Measurements from ENCODE around the gene GNAT2.

GNAT2 gene

GRCh38 chr1:109565241-109565640 lies 54.2 kb downstream of the GNAT2 start:
- Histone ChIP-seq H3K4me2 (ENCODE audit: low read length) (no peak overlapping the region), H3K4me3 (ENCODE audit: low read depth, low read length, poor library complexity, severe bottlenecking) (no peak overlapping the region), H2AFZ (ENCODE audit: low read length) (no peak overlapping the region), H3K36me3 (ENCODE audit: insufficient read depth, low read length) (no peaks in the 10 kb centered on the region), H3K4me1 (ENCODE audit: insufficient read depth, low read length, severe bottlenecking) (peaks cover 25% of the 10 kb centered on the region), H3K27me3 (ENCODE audit: insufficient read depth, low read length) (no peaks in the 10 kb centered on the region), H3K9ac (ENCODE audit: low read length) (no peak overlapping the region), H4K20me1 (ENCODE audit: insufficient read depth, low read length) (no peaks in the 10 kb centered on the region), H3K27ac (ENCODE audit: low read depth, low read length, poor library complexity, severe bottlenecking) (no peak overlapping the region), H3K9me2 (ENCODE audit: low read depth, low read length) (no peaks in the 10 kb centered on the region), H3K79me2 (ENCODE audit: insufficient read depth, low read length) (peaks cover 76% of the 10 kb centered on the region), H3K9me3 (ENCODE audit: low read length) (no peaks in the 10 kb centered on the region), H3F3A (ENCODE audit: insufficient read depth, low read length) (no peaks in the 10 kb centered on the region)
- no peak for TF ChIP-seq CTCF (IDR thresholded peaks at IDR 0.05; ENCODE audit: low read length)
- TF ChIP-seq EZH2 (IDR thresholded peaks at IDR 0.05; ENCODE audit: borderline replicate concordance, low read length), result no peak

GRCh38 chr1:109564194-109564878 lies 55.1 kb downstream of the GNAT2 start:
- Histone ChIP-seq H3K4me2 (ENCODE audit: low read length) (no peak overlapping the region), H3K9me2 (ENCODE audit: low read depth, low read length) (no peaks in the 10 kb centered on the region), H2AFZ (ENCODE audit: low read length) (no peak overlapping the region)

GRCh38 chr1:109559995-109560394 lies 59.4 kb downstream of the GNAT2 start:
- H3K9ac ChIP-seq (ENCODE audit: low read length), result no peak overlapping the region
- peaks cover 10% of the 10 kb centered on the region for H3K4me1 ChIP-seq (ENCODE audit: insufficient read depth, low read length, severe bottlenecking)
- no peaks in the 10 kb centered on the region for H3K27me3 ChIP-seq (ENCODE audit: insufficient read depth, low read length)

More at GRCh38 chr1:109564194-109564878, 55.1 kb downstream of the GNAT2 start:
- H4K20me1 ChIP-seq (ENCODE audit: insufficient read depth, low read length), result no peaks in the 10 kb centered on the region
- no peaks in the 10 kb centered on the region for H3K9me3 ChIP-seq (ENCODE audit: low read length)
- no peak overlapping the region for H3K9ac ChIP-seq (ENCODE audit: low read length)
- TF ChIP-seq CTCF (IDR thresholded peaks at IDR 0.05; ENCODE audit: low read length) (no peak), EZH2 (IDR thresholded peaks at IDR 0.05; ENCODE audit: borderline replicate concordance, low read length) (no peak)
- H3K79me2 ChIP-seq (ENCODE audit: insufficient read depth, low read length), result peaks cover 76% of the 10 kb centered on the region
- no peaks in the 10 kb centered on the region for H3K27me3 ChIP-seq (ENCODE audit: insufficient read depth, low read length)
- no peak overlapping the region for H3K27ac ChIP-seq (ENCODE audit: low read depth, low read length, poor library complexity, severe bottlenecking)
- peaks cover 22% of the 10 kb centered on the region for H3K4me1 ChIP-seq (ENCODE audit: insufficient read depth, low read length, severe bottlenecking)
- H3K36me3 ChIP-seq (ENCODE audit: insufficient read depth, low read length), result no peaks in the 10 kb centered on the region
- no peak overlapping the region for H3K4me3 ChIP-seq (ENCODE audit: low read depth, low read length, poor library complexity, severe bottlenecking)
- no peaks in the 10 kb centered on the region for H3F3A ChIP-seq (ENCODE audit: insufficient read depth, low read length)

More at GRCh38 chr1:109559995-109560394, 59.4 kb downstream of the GNAT2 start:
- Histone ChIP-seq H3K27ac (ENCODE audit: low read depth, low read length, poor library complexity, severe bottlenecking) (no peak overlapping the region), H2AFZ (ENCODE audit: low read length) (no peak overlapping the region), H3K4me3 (ENCODE audit: low read depth, low read length, poor library complexity, severe bottlenecking) (no peak overlapping the region), H3K4me2 (ENCODE audit: low read length) (no peak overlapping the region), H3K36me3 (ENCODE audit: insufficient read depth, low read length) (0 out of 2 replicates have a peak, but pooled peaks cover 4% of the 10 kb centered on the region), H3K79me2 (ENCODE audit: insufficient read depth, low read length) (peaks cover 89% of the 10 kb centered on the region), H4K20me1 (ENCODE audit: insufficient read depth, low read length) (0 out of 2 replicates have a peak, but pooled peaks cover 2% of the 10 kb centered on the region), H3F3A (ENCODE audit: insufficient read depth, low read length) (no peaks in the 10 kb centered on the region), H3K9me2 (ENCODE audit: low read depth, low read length) (no peaks in the 10 kb centered on the region), H3K9me3 (ENCODE audit: low read length) (no peaks in the 10 kb centered on the region)
- no peak for TF ChIP-seq EZH2 (IDR thresholded peaks at IDR 0.05; ENCODE audit: borderline replicate concordance, low read length)
- TF ChIP-seq CTCF (IDR thresholded peaks at IDR 0.05; ENCODE audit: low read length), result no peak
